ENCODE measurements around the gene CD320. TPM values are rescaled to one million over a fixed set of nuclear protein-coding genes. Genes with fewer than 3 reads are reported as not detected.
"Not testable (repeated sequence)": the region's sequence is repeated elsewhere in the genome, so short reads cannot be mapped to it uniquely, and the experiment has no call there.

Gene CD320
- polyA plus RNA-seq, 1 experiment, result 22.6 TPM

DNA sequence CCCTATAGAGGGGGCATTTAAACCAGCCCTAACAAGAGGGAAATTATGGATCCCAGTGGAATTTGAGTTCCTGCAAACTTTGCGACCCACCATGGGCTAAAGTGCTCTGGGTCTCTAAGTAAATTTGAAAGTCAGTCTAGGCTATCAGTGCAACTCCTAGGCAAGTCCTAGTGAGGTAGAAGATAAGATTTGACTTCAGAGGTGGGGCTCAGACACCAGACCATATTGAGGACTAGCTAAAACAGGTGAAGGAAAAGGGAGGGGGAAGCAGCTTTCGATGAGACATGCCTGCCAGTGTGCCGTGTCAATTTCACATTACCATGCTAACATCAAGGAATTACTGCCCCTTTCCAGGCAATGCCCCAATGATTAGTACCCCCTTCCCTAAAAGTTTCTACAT, 38.4 kb downstream of the CD320 start:
- POLR2A ChIA-PET, result no interaction called here

DNA sequence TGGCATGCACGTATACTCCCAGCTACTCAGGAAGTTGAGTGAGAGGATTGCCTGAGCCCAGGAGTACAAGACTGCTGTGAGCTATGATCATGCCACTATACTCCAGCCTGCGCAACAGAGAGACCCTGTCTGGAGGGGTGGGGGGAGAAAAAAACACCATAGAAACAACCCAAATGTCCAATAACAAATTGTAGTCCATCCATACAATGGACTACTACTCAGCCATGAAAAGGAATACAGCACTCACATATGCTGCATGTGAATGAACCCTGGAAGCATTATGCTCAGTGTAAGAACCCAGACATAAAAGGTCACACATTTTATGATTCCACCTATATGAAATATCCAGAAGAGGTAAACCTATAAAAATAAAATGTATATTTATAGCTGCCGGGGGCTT, 42.3 kb downstream of the CD320 start:
- DNase-seq (ENCODE audit: low read depth, low spot score), result no peak
- Histone ChIP-seq H3K27ac (ENCODE audit: low read depth, low read length) (no peak overlapping the region), H3K9me3 (ENCODE audit: control insufficient read depth, insufficient read depth, low read length) (no peaks in the 10 kb centered on the region), H3K27me3 (ENCODE audit: control insufficient read depth, insufficient read depth, low read length) (peaks cover 2% of the 10 kb centered on the region), H3K4me3 (ENCODE audit: low read depth, low read length) (no peak overlapping the region)
- TF ChIP-seq, protein P1, sequence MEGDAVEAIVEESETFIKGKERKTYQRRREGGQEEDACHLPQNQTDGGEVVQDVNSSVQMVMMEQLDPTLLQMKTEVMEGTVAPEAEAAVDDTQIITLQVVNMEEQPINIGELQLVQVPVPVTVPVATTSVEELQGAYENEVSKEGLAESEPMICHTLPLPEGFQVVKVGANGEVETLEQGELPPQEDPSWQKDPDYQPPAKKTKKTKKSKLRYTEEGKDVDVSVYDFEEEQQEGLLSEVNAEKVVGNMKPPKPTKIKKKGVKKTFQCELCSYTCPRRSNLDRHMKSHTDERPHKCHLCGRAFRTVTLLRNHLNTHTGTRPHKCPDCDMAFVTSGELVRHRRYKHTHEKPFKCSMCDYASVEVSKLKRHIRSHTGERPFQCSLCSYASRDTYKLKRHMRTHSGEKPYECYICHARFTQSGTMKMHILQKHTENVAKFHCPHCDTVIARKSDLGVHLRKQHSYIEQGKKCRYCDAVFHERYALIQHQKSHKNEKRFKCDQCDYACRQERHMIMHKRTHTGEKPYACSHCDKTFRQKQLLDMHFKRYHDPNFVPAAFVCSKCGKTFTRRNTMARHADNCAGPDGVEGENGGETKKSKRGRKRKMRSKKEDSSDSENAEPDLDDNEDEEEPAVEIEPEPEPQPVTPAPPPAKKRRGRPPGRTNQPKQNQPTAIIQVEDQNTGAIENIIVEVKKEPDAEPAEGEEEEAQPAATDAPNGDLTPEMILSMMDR (IDR thresholded peaks at IDR 0.05; ENCODE audit: low read depth, low read length), result no peak
- CTCF ChIA-PET, result interaction anchor here (0.6 kb wide), 2 partner anchors 41 to 186 kb away, joined by 3 read pairs; no protein-coding TSS in a partner anchor
- POLR2A ChIA-PET, result no interaction called here

More for the DNA sequence above, 38.4 kb downstream of the CD320 start:
- CTCF ChIA-PET, result interaction anchor here (0.5 to 2.7 kb wide), 11 partner anchors 10 to 401 kb away, joined by 3 to 15 read pairs (median 3); partner anchors contain the start of gene TIMM44
- Histone ChIP-seq H3K4me3 (ENCODE audit: low read depth, low read length) (no peak overlapping the region), H3K27me3 (ENCODE audit: control insufficient read depth, insufficient read depth, low read length) (peaks cover 2% of the 10 kb centered on the region), H3K9me3 (ENCODE audit: control insufficient read depth, insufficient read depth, low read length) (no peaks in the 10 kb centered on the region), H3K27ac (ENCODE audit: low read depth, low read length) (no peak overlapping the region)
- DNase-seq (ENCODE audit: low read depth, low spot score), result no peak
- TF ChIP-seq, protein P1 (IDR thresholded peaks at IDR 0.05; ENCODE audit: low read depth, low read length), result no peak

DNA sequence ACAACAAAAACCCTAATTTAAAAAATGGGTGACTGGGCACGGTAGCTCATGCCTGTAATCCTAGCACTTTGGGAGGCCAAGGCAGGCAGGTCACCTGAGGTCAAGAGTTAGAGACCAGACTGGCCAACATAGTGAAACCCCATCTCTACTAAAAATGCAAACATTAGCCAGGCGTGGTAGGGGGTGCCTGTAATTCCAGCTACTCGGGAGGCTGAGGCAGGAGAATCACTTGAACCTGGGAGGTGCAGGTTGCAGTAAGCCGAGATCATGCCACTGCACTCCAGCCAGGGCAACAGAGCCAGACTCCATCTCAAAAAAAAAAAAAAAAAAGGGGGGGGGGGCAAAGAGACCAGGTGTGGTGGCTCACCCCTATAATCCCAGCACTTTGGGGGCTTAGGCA, 43.9 kb downstream of the CD320 start:
- H3K9me3 ChIP-seq (ENCODE audit: control insufficient read depth, insufficient read depth, low read length); H3K4me3 ChIP-seq (ENCODE audit: low read depth, low read length); H3K27ac ChIP-seq (ENCODE audit: low read depth, low read length); POLR2A ChIA-PET; H3K27me3 ChIP-seq (ENCODE audit: control insufficient read depth, insufficient read depth, low read length); DNase-seq (ENCODE audit: low read depth, low spot score): not testable (repeated sequence)
- CTCF ChIA-PET, result interaction anchor here (0.6 to 1.2 kb wide), 3 partner anchors 131 to 317 kb away, joined by 3 to 4 read pairs (median 3); no protein-coding TSS in a partner anchor

DNA sequence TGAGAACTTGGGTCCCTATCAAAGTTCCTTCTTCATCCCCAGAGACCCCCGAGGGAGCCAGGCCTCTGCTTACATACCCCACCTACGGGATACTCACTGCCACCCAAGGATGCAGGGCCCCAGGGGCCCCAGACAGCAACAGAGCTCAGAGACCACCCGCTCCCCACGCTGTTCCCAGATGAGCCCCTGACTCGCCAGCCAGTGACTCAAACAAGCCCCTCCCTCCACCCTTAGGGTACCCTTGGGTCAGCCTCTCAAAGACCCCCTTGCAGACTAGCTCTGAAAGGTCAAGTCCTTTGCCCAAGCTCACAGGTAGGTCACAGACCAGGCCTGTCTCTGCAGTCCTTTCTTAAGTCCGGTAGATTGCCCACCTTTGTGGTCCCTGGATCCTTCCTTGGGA, 45.7 kb downstream of the CD320 start:
- no peak for DNase-seq (ENCODE audit: low read depth, low spot score)
- H3K4me3 ChIP-seq (ENCODE audit: low read depth, low read length), result no peak overlapping the region
- H3K27me3 ChIP-seq (ENCODE audit: control insufficient read depth, insufficient read depth, low read length), result peaks cover 2% of the 10 kb centered on the region
- no peak overlapping the region for H3K27ac ChIP-seq (ENCODE audit: low read depth, low read length)
- ChIA-PET POLR2A (no interaction called here), CTCF (interaction anchor here (0.6 to 0.7 kb wide), 2 partner anchors 9 to 353 kb away, joined by 3 to 8 read pairs; no protein-coding TSS in a partner anchor)
- no peaks in the 10 kb centered on the region for H3K9me3 ChIP-seq (ENCODE audit: control insufficient read depth, insufficient read depth, low read length)
- TF ChIP-seq, protein P1 (IDR thresholded peaks at IDR 0.05; ENCODE audit: low read depth, low read length), result no peak

DNA sequence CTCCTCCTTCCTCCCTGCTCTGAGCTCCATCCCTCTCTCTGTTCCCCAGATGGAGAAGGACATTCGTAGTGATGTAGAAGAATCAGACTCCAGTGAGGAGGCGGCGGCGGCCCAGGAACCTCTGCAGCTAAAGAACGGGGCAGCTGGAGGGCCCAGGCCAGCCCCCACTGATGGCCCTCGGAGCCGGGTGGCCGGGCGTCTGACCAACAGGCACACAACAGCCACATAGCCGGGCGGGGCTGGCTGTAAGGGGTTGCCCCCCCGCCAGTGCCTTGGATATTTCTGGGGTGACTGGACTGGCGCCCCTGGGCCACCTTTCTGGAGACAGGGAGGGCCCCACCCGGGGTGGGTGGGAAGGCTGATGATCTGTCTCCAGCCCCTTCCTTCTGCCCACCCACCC, 46.3 kb downstream of the CD320 start:
- Histone ChIP-seq H3K27ac (ENCODE audit: low read depth, low read length) (no peak overlapping the region), H3K27me3 (ENCODE audit: control insufficient read depth, insufficient read depth, low read length) (peaks cover 2% of the 10 kb centered on the region), H3K9me3 (ENCODE audit: control insufficient read depth, insufficient read depth, low read length) (no peaks in the 10 kb centered on the region), H3K4me3 (ENCODE audit: low read depth, low read length) (no peak overlapping the region)
- POLR2A ChIA-PET, result interaction anchor here (0.6 kb wide), 1 partner anchor 256 kb away, joined by 3 read pairs; no protein-coding TSS in a partner anchor
- no peak for DNase-seq (ENCODE audit: low read depth, low spot score)
- TF ChIP-seq, protein P1 (IDR thresholded peaks at IDR 0.05; ENCODE audit: low read depth, low read length), result no peak
- CTCF ChIA-PET, result interaction anchor here (0.7 to 1.9 kb wide), 2 partner anchors 9 to 318 kb away, joined by 3 to 8 read pairs; partner anchors contain the start of gene TIMM44
